OCI-LY7 (cell line): Measurements from ENCODE around the gene ACTR6. TPM values are rescaled to one million over a fixed set of nuclear protein-coding genes. Genes with fewer than 3 reads are reported as not detected.

Source experiments
- BruUV-seq: library from RNA; stranded (reverse); fragments of 400-500 nt; replicated peaks from 2 replicates; lab custom pipeline; 2021; lab: Mats Ljungman, UMichigan
- CTCF ChIA-PET: fragments of 300-600 bp; sonication (Branson Sonifier 250); formaldehyde crosslinking; loops from one replicate; lab custom pipeline; 2022; ENCODE audit warnings: antibody characterized with exemption; ENCODE audit not compliant: unreplicated experiment; lab: Charles Lee
- POLR2A ChIA-PET: fragments of 300-600 bp; sonication (Branson Sonifier 250); formaldehyde crosslinking; loops from one replicate; lab custom pipeline; 2022; ENCODE audit warnings: antibody characterized with exemption; lab: Charles Lee
- DNase-seq: peaks from one replicate; pipeline ENCODE4 v3.0.0-alpha.2; 2015; ENCODE audit warnings: low spot score
- H2AFZ ChIP-seq: fragments of 200-600 bp; sonication (generic), shearing (Covaris generic); 2 replicates; pipeline ENCODE4 v1.6.1; 2014; ENCODE audit warnings: mild to moderate bottlenecking, antibody characterized with exemption, low read length, moderate library complexity
- H3K27ac ChIP-seq: fragments of 200-600 bp; sonication (generic); 2 replicates; pipeline ENCODE4 v1.5.1; 2014; ENCODE audit warnings: mixed run types, low read depth, mild to moderate bottlenecking, moderate library complexity, low read length, inconsistent platforms; ENCODE audit not compliant: poor library complexity, severe bottlenecking
- H3K36me3 ChIP-seq: fragments of 200-600 bp; sonication (generic); 2 replicates; pipeline ENCODE4 v1.6.1; 2014; ENCODE audit warnings: mild to moderate bottlenecking, antibody characterized with exemption, low read length, moderate library complexity, mixed read lengths; ENCODE audit not compliant: insufficient read depth
- H3K4me1 ChIP-seq: fragments of 200-600 bp; sonication (generic); 2 replicates; pipeline ENCODE4 v1.5.1; 2014; ENCODE audit warnings: mild to moderate bottlenecking, low read length; ENCODE audit not compliant: insufficient read depth, poor library complexity, severe bottlenecking
- H3K4me2 ChIP-seq: fragments of 200-600 bp; sonication (generic); 2 replicates; pipeline ENCODE4 v1.6.1; 2014; ENCODE audit warnings: mild to moderate bottlenecking, low read length
- H3K4me3 ChIP-seq: fragments of 200-600 bp; sonication (generic); 2 replicates; pipeline ENCODE4 v1.5.1; 2014; ENCODE audit warnings: mild to moderate bottlenecking, low read depth, low read length; ENCODE audit not compliant: poor library complexity, severe bottlenecking
- H3K79me2 ChIP-seq: fragments of 200-600 bp; sonication (generic); 2 replicates; pipeline ENCODE4 v1.6.1; 2016; ENCODE audit warnings: low read depth, mild to moderate bottlenecking, low read length, moderate library complexity, mixed read lengths; ENCODE audit not compliant: insufficient read depth
- H3K9me2 ChIP-seq: fragments of 200-600 bp; sonication (generic); 2 replicates; pipeline ENCODE4 v1.6.1; 2016; ENCODE audit warnings: mild to moderate bottlenecking, low read length, mixed read lengths; ENCODE audit not compliant: insufficient read depth
- H3K9me3 ChIP-seq: fragments of 200-600 bp; sonication (generic); 2 replicates; pipeline ENCODE4 v1.6.1; 2014; ENCODE audit warnings: mild to moderate bottlenecking, mixed run types, low read length, mixed read lengths
- H4K20me1 ChIP-seq: fragments of 200-600 bp; sonication (generic); 2 replicates; pipeline ENCODE4 v1.6.1; 2014; ENCODE audit warnings: mild to moderate bottlenecking, antibody characterized with exemption, low read length, moderate library complexity, mixed read lengths; ENCODE audit not compliant: insufficient read depth
- EZH2phosphoT487 ChIP-seq: fragments of 200-600 bp; sonication (generic); IDR thresholded peaks from 2 replicates; pipeline ENCODE4 v1.6.1; 2018; ENCODE audit warnings: low read depth, borderline replicate concordance, mild to moderate bottlenecking, mixed run types, antibody characterized with exemption, low read length, moderate library complexity, mixed read lengths
- intact Hi-C: fragments of 100-400 bp; cut with micrococcal nuclease; formaldehyde crosslinking; loops from one replicate; pipeline ENCODE4 v1.10.0; 2022; ENCODE audit not compliant: unreplicated experiment
- total RNA-seq, 2 experiments: library from RNA; depleted of rRNA in 1 of 2; stranded (reverse); fragments of >200 nt in 1 of 2; shearing (Covaris generic) in 1 of 2; gene quantifications; 2 replicates each; pipeline ENCODE4 v1.2.3, GENCODE V29; 2014 to 2022
- TF ChIP-seq, protein P1 (sequence below): fragments of 200-600 bp; sonication (generic); conservative IDR thresholded peaks from 2 replicates; pipeline ENCODE4 v1.5.1; 2014; ENCODE audit warnings: mild to moderate bottlenecking, antibody characterized with exemption, low read length, moderate library complexity, mixed read lengths

ACTR6 gene
- total RNA-seq, 2 experiments from 2014 or later: 22.2 to 37.6 TPM

DNA sequence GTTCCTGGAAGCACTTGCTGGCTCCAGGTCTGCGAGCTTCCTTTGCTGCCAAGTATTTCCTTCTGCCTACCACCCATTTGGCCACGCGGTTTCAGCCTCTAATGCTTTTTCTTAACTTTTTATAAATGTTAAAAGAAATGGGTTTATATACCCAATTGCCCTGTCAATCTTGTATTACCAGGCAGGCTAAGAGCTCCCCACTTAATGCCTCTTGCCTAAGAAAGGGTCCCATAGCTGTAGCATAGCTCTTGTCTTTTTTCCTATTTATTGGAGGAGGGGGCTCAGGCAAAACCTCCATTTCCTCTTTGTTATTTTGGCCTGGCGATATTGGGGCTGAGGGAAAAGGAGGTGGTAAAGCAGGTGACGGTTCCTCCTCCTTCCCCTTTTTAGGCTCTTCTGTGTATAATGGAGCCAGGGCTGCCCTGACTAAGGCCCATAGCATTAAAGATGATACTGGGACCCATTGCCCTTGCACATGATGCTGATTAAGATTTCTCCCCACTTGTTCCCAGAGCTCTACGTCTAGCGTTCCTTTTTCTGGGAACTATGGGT lies 36.4 kb upstream of the ACTR6 start:
- H3K4me3 ChIP-seq: no peak overlapping the region

DNA sequence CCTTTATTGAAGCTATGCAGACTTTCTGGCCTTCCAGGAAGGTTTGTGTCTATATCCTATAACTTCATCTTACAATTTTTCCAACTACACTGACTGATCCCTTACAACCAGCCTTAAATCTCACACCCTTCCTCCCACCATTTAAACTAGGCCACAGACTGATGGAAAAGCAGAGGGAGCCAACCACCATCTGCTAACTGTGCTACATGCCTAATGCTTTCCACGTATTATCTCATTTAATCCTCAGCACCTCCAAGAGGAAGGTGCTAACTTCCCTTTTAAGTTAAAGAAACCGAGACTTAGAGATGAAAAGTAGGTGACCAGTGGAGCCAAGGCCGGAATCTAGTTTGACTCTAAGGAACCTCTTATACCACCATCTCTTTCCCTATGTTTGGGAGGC lies 35.3 kb upstream of the ACTR6 start:
- Histone ChIP-seq H4K20me1 (no peaks in the 10 kb centered on the region), H3K9me2 (no peaks in the 10 kb centered on the region), H3K4me3 (no peak overlapping the region), H2AFZ (no peak overlapping the region), H3K4me2 (no peak overlapping the region), H3K79me2 (no peaks in the 10 kb centered on the region), H3K9me3 (no peaks in the 10 kb centered on the region), H3K4me1 (no peaks in the 10 kb centered on the region), H3K36me3 (peaks cover 13% of the 10 kb centered on the region; the same call in 1 of the 2 replicates), H3K27ac (no peak overlapping the region)
- intact Hi-C loops: no loop called here
- POLR2A ChIA-PET: interaction anchor here (1.7 kb wide), 1 partner anchor 13 kb away, joined by 4 read pairs; no protein-coding TSS in a partner anchor
- DNase-seq: no peak
- CTCF ChIA-PET: no interaction called here
- TF ChIP-seq EZH2phosphoT487: no peak
- TF ChIP-seq, protein P1, sequence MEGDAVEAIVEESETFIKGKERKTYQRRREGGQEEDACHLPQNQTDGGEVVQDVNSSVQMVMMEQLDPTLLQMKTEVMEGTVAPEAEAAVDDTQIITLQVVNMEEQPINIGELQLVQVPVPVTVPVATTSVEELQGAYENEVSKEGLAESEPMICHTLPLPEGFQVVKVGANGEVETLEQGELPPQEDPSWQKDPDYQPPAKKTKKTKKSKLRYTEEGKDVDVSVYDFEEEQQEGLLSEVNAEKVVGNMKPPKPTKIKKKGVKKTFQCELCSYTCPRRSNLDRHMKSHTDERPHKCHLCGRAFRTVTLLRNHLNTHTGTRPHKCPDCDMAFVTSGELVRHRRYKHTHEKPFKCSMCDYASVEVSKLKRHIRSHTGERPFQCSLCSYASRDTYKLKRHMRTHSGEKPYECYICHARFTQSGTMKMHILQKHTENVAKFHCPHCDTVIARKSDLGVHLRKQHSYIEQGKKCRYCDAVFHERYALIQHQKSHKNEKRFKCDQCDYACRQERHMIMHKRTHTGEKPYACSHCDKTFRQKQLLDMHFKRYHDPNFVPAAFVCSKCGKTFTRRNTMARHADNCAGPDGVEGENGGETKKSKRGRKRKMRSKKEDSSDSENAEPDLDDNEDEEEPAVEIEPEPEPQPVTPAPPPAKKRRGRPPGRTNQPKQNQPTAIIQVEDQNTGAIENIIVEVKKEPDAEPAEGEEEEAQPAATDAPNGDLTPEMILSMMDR: no peak
- BruUV-seq: no TSS peak

More for the DNA sequence above, 36.4 kb upstream of the ACTR6 start:
- BruUV-seq: no TSS peak
- intact Hi-C loops: no loop called here
- Histone ChIP-seq H3K27ac (no peak overlapping the region), H2AFZ (no peak overlapping the region), H4K20me1 (no peaks in the 10 kb centered on the region), H3K4me1 (no peaks in the 10 kb centered on the region), H3K9me3 (no peaks in the 10 kb centered on the region), H3K4me2 (no peak overlapping the region), H3K36me3 (peaks cover 17% of the 10 kb centered on the region; the same call in 1 of the 2 replicates), H3K9me2 (no peaks in the 10 kb centered on the region), H3K79me2 (no peaks in the 10 kb centered on the region)
- TF ChIP-seq EZH2phosphoT487: no peak
- TF ChIP-seq, protein P1: no peak
- ChIA-PET CTCF (no interaction called here), POLR2A (interaction anchor here (0.7 to 1.7 kb wide), 4 partner anchors 14 to 103 kb away, joined by 4 read pairs; partner anchors contain the start of genes DEPDC4 and SCYL2)
- DNase-seq: no peak

DNA sequence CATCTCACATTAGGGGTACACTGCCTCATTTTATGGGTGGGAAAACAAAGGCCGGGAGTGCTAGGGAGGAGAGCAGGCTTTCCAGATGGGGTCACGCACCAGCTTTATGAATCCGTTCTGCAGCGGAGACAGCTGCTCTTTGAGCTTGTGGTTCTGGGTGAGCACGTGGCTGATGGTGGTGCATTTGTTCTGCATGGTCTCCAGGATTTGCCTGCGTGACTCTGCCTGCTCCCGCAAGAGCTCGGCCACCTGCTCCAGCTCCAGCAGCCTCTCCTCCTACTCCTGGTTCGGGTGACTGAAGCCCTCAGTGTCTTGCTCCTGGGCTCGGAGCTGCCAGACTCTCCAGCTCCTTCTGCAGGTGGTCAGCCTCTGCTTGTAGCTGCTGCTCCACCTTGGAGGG lies 34.4 kb upstream of the ACTR6 start:
- BruUV-seq: no TSS peak
- DNase-seq: no peak
- Histone ChIP-seq H3K9me3 (no peaks in the 10 kb centered on the region), H3K4me2 (no peak overlapping the region), H3K9me2 (no peaks in the 10 kb centered on the region), H4K20me1 (no peaks in the 10 kb centered on the region), H3K79me2 (no peaks in the 10 kb centered on the region), H3K4me1 (no peaks in the 10 kb centered on the region), H3K4me3 (no peak overlapping the region), H3K36me3 (peaks cover 13% of the 10 kb centered on the region; the same call in 1 of the 2 replicates), H3K27ac (no peak overlapping the region), H2AFZ (no peak overlapping the region)
- ChIA-PET CTCF (no interaction called here), POLR2A (interaction anchor here (0.6 kb wide), 1 partner anchor 103 kb away, joined by 4 read pairs; no protein-coding TSS in a partner anchor)
- intact Hi-C loops: no loop called here
- TF ChIP-seq, protein P1: no peak
- no peak for TF ChIP-seq EZH2phosphoT487
